GM21423 (cell line): ENCODE results near the gene ABCA1.
A peak's percentile ranks its signal among the peaks of the same experiment; 100 is the strongest.

ENCODE experiments used
- ATAC-seq: cut with Tn5 transposase; IDR thresholded peaks from one replicate; pipeline ENCODE4 v1.9.1; 2021; ENCODE audit warnings: mild to moderate bottlenecking, moderate library complexity; ENCODE audit not compliant: unreplicated experiment

Gene ABCA1

GRCh38 chr9:104844710-104845109 lies 83.2 kb downstream of the ABCA1 start:
- ATAC-seq, result no peak

GRCh38 chr9:104843644-104844240 lies 84.2 kb downstream of the ABCA1 start:
- ATAC-seq, result no peak

GRCh38 chr9:104842698-104843097 lies 85.3 kb downstream of the ABCA1 start:
- no peak for ATAC-seq

- ATAC-seq, result no peak
These were observed 86.3 kb downstream of the ABCA1 start for GRCh38 chr9:104841601-104842141.

GRCh38 chr9:104838958-104839357 lies 89.0 kb downstream of the ABCA1 start:
- ATAC-seq, result no peak

- no peak for ATAC-seq
These were observed 91.2 kb downstream of the ABCA1 start for GRCh38 chr9:104836767-104837166.

GRCh38 chr9:104836235-104836634 lies 91.7 kb downstream of the ABCA1 start:
- peak; percentile 89 for ATAC-seq

GRCh38 chr9:104835161-104835560 lies 92.8 kb downstream of the ABCA1 start:
- no peak for ATAC-seq

- ATAC-seq, result no peak
These were observed 94.3 kb downstream of the ABCA1 start for GRCh38 chr9:104833696-104834095.

GRCh38 chr9:104831681-104832080 lies 96.3 kb downstream of the ABCA1 start:
- ATAC-seq, result no peak

- ATAC-seq, result no peak
These were observed 101.0 kb downstream of the ABCA1 start for GRCh38 chr9:104826911-104827310.

GRCh38 chr9:104826079-104826775 lies 101.7 kb downstream of the ABCA1 start:
- no peak for ATAC-seq

- ATAC-seq, result no peak
These were observed 107.6 kb downstream of the ABCA1 start for GRCh38 chr9:104820336-104820735.

- ATAC-seq, result no peak
These were observed 108.9 kb downstream of the ABCA1 start for GRCh38 chr9:104819033-104819432.

GRCh38 chr9:104817437-104817836 lies 110.5 kb downstream of the ABCA1 start:
- no peak for ATAC-seq

GRCh38 chr9:104815851-104816565 lies 111.9 kb downstream of the ABCA1 start:
- ATAC-seq, result no peak

- ATAC-seq, result no peak
These were observed 117.3 kb downstream of the ABCA1 start for GRCh38 chr9:104810421-104811339.

- no peak for ATAC-seq
These were observed 119.8 kb downstream of the ABCA1 start for GRCh38 chr9:104808035-104808614.

- ATAC-seq, result no peak
These were observed 122.5 kb downstream of the ABCA1 start for GRCh38 chr9:104805441-104805840.

- no peak for ATAC-seq
These were observed 125.0 kb downstream of the ABCA1 start for GRCh38 chr9:104802906-104803305.
